ENCODE measurements around the gene OMP.

DNA sequence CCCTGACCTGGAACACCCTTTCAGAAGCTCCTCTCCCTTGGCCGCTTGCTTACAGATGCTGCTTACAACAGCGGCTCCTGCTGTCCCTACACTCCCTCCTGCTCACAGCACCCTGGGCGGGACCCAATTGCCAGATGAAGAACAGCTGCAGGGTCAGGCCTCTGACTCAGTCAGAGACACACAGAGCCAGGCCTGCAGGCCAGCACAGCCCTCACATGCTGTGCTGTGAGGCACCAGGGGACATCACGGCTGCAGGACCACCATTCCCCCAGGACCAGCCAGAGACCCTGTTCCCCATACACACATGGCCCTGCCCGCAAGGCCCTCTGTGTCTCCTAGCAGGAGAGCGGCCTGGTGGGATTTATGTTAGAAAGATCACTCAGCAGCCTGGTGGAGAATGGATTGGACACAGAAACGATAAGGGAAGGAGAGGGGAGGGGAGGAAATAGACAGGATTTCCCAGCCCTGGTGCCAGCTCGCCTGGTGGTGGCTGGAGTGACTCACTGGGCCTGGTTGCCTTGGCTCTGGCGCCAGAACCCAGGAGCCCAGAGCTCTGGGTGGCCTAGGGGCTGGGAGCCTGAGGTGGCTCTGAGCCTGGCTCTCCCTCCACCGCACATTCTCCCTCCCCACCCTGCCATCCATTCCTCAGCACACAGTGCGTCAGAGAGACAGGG lies 29.2 kb upstream of the OMP start:
- TF ChIP-seq, protein P1, sequence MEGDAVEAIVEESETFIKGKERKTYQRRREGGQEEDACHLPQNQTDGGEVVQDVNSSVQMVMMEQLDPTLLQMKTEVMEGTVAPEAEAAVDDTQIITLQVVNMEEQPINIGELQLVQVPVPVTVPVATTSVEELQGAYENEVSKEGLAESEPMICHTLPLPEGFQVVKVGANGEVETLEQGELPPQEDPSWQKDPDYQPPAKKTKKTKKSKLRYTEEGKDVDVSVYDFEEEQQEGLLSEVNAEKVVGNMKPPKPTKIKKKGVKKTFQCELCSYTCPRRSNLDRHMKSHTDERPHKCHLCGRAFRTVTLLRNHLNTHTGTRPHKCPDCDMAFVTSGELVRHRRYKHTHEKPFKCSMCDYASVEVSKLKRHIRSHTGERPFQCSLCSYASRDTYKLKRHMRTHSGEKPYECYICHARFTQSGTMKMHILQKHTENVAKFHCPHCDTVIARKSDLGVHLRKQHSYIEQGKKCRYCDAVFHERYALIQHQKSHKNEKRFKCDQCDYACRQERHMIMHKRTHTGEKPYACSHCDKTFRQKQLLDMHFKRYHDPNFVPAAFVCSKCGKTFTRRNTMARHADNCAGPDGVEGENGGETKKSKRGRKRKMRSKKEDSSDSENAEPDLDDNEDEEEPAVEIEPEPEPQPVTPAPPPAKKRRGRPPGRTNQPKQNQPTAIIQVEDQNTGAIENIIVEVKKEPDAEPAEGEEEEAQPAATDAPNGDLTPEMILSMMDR (IDR thresholded peaks at IDR 0.05; ENCODE audit: low read depth, low read length): no peak
- TF ChIP-seq POLR2A (IDR thresholded peaks at IDR 0.05; ENCODE audit: extremely low read depth, insufficient read length) (no peak), MYC (IDR thresholded peaks at IDR 0.05; ENCODE audit: low read depth, low read length) (no peak)
